Muscle of back (tissue), 13 donors: Measurements from ENCODE around the gene YARS1. TPM values are rescaled to one million over a fixed set of nuclear protein-coding genes. Genes with fewer than 3 reads are reported as not detected.

ENCODE experiments used
- DNase-seq, 3 donors: peaks; one replicate each; pipeline versions ENCODE4 v3.0.0 to v3.0.0-alpha.2; 2013
- long read RNA-seq, 9 donors: transcript quantifications; one replicate each; lab custom pipeline, GENCODE V29; 2026
- polyA plus RNA-seq, 10 donors: library from polyadenylated mRNA; unstranded; fragments of 120-200 nt; gene quantifications; one replicate each; pipeline ENCODE4 v1.2.1, GENCODE V29; 2013; ENCODE audit not compliant: insufficient read length in 10 of 10

The YARS1 gene
- polyA plus RNA-seq = 10 to 100 TPM; 35.6 to 57.0 (median 45.0) TPM
- long read RNA-seq, donor 1, partial matches to known transcripts = 0 of 4 reads
- long read RNA-seq, donor 1, other reads (novel, unspliced or antisense) = 0 of 4 reads
- long read RNA-seq, donor 2, partial matches to known transcripts = 0 of 2 reads
- long read RNA-seq, donor 2, other reads (novel, unspliced or antisense) = 0 of 2 reads
- long read RNA-seq, donor 3 = 0 reads
- long read RNA-seq, donor 4, transcript YARS-201 (13 exons, 3,238 nt) = major isoform, 6 of 8 reads
- long read RNA-seq, donor 4, partial matches to known transcripts = 0 of 8 reads
- long read RNA-seq, donor 4, other reads (novel, unspliced or antisense) = 0 of 8 reads
- long read RNA-seq, donor 5, transcript YARS-209 (2 exons, 2,178 nt) = major isoform, 5 of 12 reads
- long read RNA-seq, donor 5, partial matches to known transcripts = 0 of 12 reads
- long read RNA-seq, donor 5, other reads (novel, unspliced or antisense) = 0 of 12 reads
- long read RNA-seq, donor 6, transcript YARS-201 (13 exons, 3,238 nt) = major isoform, 5 of 8 reads
- long read RNA-seq, donor 6, partial matches to known transcripts = 0 of 8 reads
- long read RNA-seq, donor 6, other reads (novel, unspliced or antisense) = 0 of 8 reads
- long read RNA-seq, donor 7, transcript YARS-201 (13 exons, 3,238 nt) = major isoform, 5 of 6 reads
- long read RNA-seq, donor 7, partial matches to known transcripts = 0 of 6 reads
- long read RNA-seq, donor 7, other reads (novel, unspliced or antisense) = 0 of 6 reads
- long read RNA-seq, donor 8, partial matches to known transcripts = 0 of 4 reads
- long read RNA-seq, donor 8, other reads (novel, unspliced or antisense) = 0 of 4 reads
- long read RNA-seq, donor 9 = 0 reads

DNA sequence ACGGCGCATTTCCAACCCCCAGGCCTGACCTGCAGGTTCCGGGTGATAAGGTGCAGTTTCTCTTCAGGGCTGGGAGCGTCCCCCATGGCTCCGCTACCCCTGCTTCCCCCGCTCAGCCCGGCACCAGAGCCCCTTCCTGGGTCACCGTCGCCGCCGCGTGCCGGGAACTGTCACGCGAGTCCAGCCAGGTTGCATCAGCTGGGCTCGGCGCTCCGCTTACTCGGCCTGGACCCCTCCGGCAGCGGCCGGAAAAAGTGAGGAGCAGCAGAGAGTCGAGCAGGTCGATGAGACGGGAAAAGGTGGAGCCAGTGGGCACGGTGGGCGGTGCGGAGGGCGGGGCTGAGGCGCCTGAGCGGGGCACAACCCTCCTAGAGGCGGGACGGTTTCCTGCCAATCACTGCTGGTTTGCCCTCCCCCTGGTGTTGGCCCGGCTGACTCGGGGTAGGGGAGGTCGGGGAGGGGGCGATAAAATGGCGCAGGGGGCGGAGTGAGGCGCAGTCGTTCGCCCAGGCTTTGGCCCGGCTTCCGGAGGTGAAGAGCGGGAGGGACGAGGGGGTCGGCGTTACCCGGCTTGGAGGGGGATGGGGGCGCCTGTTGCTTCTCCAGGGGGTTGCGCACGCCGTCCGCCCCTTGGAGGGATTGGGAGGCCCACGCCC lies at the start of gene YARS1, which contains the start of gene S100PBP:
Gene YARS1 (minus strand): TSS at position 200 of the 656 bp plus-strand sequence. CDS start 114 bp downstream, at position 86.
Gene S100PBP (plus strand): TSS at position 495 of the 656 bp plus-strand sequence. CDS start 8,447 bp downstream, outside the sequence.
- peak; percentile 99 to 100 (median 99) for DNase-seq

DNA sequence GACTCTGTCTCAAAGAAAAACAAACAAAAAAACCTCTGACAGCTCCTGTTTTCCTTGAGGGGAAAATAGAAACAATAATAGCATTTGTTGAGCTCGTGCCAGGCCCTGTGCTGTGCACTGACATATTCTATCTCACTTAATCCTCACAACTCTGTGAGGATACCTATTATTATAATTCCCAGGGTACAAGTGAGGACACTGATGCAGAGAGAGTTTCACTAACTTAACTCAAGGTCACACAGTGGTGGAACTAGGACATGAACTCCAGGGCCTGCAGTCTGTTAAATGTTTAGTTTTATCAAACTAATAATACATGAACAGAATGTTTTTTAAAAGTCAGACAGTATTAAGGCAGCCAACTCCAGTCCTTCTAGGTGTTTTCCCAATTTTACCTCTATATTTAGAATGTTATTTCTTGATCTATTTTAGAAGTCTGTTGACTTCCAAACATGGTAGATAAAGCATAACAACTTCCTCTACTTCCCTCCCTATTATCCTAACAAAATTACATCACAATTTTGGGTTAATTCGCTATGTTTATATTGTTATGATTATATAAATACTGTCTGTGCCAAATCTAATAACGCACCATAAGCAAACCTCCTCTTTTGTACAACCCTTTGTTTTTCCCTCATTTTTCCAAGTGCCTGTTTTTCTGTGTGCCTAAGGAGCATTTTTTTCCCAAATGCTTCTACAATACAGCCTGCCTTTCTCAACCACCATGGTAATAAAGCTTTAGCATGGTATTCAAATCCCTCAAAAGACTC lies 48.7 kb upstream of the YARS1 start:
- no peak for DNase-seq

DNA sequence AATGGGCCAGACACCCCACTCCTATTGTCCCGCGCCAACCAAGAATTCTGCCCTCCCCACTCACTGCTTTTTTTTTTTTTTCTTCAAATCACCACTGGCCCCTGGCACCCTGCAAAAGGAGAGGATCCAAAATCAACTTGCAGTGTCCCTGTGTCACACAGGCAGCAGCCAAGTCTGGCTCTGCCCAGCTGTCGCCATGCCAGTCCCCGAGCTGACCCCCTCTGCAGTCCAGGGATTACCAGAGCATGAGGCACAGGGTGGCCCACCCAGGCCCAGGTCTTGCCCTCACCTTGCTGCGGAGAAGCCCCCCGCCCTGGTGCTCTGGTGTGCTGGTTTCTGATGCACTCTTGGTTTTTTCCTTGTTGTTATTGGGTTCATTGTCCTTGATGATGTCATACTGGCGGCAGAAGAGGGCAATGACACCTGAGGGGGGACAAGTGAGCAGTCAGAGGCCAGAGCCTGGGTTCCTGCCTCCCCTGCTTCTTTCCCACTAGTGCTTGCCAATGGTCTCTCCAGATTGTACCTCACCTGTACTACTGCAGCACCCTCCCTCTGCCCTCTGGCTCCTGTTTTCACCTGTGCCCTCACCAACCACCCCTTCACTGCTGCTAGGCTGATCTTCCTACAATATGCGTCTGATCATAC lies 47.3 kb upstream of the YARS1 start:
- DNase-seq = no peak

DNA sequence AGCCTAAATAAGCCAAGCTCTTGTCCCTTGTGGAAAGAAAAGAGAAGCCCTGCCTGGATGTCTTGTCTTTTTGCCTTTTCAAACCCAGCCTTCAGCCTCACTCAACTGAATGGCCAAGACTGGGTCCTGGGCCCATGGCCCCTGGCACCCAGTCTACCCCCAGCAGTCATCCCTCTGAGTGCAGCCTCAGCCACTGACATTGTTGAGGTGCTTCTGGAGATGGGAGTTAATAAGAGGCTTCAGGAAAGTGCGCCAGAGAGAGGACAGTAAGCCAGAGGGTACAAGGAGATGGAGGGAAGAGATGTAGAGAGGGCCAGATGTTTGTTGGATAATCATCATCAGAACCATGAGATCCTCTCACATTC lies 46.7 kb upstream of the YARS1 start:
- DNase-seq = no peak

DNA sequence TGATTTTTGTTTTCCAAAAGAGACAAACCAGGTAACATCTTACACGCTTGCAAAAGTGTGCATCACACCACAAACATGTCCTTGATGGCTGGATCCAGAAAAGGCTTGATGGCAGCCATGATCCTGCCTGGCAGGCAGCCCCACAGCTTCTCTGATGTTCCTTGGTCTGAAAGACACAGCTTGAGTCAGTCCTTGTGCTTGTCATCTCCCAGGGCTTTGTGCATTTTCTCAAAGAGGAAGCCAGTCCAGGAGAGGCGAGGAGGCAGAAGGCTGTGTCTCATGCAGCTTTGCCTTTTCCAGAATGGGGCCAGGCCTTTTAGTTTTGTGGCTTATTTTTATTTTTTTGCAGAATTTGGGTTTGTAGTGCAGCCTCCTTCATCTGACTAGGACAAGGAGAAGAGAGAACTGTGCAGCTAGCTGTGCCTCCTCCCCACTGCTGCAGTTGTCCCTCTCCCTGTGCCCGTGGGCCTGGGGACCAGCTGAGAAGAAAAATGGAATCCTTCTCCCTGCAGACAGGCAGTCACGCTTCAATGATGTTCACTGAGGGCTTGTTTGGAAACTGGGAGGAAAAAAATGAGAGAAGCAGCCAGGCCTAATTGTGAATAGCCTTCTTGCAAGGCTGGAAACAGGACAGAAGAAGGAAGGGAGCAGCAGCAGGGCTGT lies 46.2 kb upstream of the YARS1 start:
- DNase-seq = no peak

DNA sequence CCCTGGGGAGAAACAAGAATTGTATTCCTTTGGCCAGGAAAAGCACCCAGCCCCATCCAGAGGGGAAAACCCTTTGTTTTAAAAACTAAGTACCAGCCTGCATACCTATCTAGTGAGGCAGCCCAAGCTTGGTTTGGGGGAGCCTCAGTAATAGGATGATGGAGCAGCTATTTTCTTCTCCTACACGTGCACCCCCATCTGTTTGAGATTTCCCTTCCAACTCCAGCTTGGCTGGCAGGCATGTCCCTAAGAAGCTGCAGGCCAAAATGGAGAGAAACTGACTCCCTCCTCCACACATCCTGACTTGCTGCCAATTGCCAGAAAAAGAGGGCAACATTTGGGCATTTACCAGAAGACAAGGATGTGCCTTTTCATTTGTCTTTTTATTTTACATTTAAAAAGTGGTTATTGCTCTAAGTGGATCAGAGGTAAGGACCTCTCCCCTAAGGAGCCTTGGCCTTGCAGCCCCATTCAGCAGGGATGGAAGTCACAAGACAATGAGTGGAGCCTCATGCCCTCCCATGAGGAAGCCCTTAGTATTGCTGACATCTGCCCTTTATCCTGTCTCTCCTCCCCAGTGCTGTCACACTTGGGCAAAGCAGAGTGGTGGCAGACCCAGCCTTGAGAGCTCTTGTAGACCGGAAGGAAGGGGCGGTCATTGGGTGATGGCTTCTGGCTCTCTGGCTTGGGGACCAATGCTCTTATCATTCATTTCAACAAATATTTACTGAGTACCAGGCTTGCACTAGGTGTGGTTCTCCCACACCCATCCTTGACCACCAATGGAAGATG lies 44.9 kb upstream of the YARS1 start:
- no peak for DNase-seq

DNA sequence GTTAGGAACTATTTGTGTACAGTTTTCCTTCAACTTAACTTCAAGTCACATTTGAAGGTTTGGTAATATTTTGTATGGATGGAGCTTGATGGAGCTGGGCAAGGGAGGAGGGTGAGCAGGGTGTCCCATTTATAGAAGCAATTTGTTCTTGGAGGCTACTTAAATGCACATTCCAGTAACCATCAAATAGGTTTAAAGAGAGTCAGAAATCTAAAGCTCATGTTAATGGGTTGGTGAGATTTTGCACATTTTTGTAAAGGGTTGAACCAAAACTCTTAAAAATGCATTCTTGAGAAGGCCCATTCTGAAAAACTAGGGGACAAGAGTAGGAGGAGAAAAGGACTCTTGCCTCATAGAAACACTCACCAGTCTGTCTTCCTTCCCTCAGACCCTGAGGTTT lies 43.4 kb upstream of the YARS1 start:
- no peak for DNase-seq

DNA sequence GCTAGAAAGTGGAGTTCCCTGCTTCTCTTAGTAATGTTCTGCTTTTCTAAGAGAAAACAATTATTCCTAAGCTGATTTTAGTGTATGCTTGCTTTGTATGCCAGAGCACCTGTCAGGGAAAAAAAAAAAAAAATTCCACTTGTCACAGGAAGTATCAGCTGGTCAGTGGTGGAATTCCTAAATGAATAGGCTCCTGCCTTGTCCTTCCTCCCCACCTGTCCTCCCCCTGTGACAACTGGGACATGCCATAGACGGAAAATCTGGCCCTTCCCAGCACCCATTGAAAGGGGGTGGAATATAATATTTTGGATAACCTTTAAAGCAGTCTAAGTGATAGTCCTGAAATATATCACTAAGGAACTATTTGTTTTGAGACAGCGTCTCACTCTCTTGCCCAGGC lies 42.8 kb upstream of the YARS1 start:
- DNase-seq = no peak

DNA sequence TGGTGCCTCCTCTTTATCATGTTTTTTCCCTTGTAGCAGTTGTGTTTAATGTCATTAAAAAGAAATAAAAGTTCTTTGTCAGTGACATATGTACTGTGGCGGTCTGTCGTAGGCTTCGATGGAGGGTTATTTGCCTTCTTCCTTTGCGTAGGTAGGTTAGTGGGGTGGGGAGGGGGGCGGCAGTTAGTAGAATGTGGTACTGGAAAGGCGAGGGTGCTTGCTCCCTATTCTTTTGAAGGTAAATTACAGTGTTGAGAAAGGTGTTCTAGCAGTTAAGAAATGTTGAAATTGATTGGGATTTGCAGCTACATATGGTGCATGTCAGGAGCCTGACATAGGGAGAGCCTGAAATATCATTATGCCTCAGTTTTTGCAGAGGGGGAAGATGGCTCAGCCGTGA lies 41.6 kb upstream of the YARS1 start:
- no peak for DNase-seq

DNA sequence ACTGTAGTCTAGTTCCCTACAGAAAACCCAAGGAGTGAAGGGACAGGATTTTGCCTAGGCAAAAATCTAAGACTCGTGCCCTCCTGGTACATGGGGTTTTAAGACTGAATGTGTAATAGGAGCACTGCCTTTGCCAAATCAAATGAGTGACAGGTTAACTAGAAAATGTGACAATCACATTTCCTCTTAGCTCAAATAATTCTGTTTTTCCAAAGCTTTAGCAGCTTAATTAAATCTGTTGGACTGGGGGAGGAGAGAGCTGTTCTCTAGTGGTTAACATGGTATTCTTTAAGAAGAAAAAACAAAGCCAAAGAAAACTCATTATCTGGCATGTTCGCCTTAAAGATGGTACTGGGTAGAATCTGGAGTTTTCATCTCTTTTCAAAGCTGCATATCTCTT lies 41.0 kb upstream of the YARS1 start:
- no peak for DNase-seq

DNA sequence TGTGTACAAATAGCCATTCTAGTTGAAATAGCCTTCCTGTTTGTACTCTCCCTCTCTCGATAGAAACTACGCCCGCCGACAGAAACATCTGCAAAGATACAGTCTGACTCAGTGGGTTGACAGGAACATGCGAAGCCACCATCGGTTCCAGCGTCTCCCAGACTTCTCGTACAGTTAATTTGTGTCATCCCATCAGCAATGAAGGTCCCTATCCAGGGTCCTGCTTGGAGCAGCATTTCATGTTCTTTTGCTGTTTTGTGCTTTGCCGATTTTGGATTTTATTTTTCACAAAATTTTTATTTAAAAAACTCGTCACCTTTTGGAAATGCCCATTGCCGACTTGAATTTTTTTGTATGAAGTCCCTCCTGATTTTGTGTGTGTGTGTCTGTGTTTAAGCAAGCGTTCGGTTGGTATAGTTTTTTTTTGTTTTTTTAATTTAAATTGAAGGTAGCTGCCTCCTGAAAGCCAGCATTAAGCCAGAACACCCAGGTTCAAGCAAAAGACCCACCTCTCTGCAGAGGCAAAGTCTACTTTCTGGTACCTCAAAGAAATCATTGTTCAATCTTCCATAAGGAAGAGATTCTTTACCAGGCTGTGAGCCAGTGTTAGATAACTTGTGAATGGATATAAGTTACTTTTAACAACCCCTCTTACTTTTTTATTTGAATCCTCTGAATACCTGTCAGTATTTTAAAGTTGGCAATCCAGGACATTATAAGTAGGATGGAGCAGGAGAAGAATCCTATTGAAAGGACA lies 38.9 kb upstream of the YARS1 start:
- DNase-seq = no peak

DNA sequence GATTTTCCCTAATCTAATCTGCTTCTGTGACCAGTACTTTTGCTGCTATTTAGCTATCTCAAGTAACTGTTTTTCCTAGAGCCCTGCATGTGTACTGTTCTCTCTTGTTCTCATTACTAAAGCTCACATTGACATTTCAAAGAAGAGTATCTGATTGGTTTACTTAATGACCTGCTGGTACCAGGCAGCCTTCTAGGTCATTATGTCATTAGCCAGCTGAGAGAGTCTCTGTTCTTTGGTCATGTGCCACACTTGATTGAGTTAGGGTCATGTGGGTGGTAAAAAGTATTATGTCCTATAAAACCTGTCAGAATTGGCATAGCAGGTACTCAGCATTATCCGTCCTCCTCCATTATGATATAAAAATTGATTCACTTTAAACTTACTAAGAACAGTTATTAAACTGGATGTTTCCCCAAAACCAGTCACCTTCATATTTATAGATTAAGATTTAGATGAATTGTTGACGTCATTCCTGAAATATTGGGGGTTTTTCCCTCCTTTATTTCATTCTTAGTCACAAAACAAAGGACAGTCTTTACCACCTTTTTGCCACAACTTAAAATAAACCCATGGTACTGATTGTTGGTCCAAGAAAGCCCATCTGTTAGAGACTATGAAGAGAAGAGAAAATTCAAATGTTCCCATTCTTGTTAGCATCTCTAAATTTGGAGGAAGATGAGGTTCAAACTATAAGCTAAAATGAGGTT lies 31.4 kb upstream of the YARS1 start:
- no peak for DNase-seq

DNA sequence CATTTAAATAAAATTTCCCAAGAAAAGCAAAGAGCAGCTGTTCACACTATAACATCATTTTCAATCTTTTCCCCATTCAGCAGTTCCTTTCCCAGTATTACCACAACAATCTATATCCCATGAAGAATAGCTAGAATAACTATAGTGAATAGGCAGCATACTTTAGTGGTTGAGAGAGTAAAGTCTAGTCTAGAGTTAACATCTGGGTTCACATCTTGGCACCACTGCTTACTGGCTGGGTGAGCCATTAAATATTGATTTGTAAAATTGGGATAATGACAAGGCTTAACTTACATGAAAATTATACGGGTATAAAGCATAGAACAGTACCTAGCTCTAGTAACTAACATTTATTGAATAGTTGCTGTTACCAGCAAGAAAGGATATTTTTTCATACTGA lies 14.7 kb upstream of the YARS1 start:
- no peak for DNase-seq

DNA sequence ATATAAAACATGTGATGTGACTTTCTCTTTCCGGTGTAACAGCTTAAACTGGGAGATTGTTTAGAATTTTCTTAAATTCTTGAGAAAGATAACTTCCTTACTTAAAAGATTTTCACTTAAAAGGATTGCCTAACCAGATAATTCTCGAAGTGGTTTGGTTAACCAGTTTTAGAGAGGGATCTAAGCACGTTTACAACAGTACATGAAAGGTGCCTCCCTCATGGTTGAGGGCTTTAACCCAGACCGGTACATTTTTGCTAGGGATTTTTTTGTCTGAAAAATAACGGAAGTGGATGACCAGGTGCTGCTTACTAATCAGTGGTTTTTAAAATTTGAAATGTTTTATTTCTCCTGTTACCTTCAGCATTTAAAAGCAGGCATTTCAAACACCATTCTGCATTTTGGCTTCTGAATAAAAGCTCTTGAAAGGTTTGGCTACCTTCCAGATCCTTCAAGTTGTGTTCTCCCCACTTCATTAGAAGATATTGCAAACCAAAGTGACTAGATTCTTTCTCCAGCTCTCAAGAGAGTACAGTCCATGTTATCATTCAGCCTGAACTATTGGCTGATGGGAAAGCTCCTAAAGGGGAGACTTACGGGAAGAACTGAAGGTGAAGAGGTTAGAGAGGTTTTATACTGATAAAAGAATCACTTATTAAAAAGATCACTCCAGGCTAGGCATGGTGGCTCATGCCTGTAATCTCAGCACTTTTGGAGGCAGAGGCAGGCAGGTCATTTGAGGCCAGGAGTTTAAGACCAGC lies 13.1 kb upstream of the YARS1 start:
- no peak for DNase-seq

DNA sequence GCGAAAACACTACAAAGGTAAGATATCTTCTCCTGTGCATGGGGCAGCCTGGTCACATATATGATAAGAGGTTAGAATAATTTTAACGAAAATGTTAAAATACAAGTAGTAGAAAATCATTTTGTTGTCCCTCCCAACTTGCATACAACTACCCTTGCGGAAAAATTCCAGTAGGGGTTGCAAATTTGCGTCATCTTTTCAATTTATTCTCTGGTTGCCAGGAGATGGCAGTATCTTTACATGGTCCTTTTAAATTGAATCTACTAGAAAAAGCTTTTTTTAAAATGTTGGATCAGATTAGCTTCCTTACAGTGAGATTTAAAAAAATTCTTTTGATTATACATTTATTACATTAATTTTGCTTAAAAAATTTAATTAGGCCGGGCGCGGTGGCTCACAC lies 11.2 kb upstream of the YARS1 start:
- peak; percentile 21 to 61 (median 36) for DNase-seq

DNA sequence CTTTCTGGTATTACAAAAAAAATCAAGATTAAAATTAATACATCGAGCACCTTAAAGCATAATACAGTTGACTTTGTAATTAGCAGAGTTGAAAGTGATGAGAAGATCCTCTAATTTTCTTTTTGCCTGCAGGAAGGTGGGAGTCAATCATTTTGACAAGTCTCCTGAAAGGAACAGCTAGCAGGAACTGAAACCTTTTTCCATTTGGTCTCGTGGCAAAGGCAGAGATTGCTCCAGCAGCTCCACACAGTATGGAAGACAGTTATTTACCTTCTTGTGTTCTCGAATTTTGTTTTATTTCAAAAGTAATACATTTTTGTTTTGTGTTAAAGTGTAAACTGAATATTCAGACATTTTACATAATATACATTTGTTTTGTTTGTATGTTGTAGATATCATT lies 8.0 kb upstream of the YARS1 start:
- DNase-seq = no peak

DNA sequence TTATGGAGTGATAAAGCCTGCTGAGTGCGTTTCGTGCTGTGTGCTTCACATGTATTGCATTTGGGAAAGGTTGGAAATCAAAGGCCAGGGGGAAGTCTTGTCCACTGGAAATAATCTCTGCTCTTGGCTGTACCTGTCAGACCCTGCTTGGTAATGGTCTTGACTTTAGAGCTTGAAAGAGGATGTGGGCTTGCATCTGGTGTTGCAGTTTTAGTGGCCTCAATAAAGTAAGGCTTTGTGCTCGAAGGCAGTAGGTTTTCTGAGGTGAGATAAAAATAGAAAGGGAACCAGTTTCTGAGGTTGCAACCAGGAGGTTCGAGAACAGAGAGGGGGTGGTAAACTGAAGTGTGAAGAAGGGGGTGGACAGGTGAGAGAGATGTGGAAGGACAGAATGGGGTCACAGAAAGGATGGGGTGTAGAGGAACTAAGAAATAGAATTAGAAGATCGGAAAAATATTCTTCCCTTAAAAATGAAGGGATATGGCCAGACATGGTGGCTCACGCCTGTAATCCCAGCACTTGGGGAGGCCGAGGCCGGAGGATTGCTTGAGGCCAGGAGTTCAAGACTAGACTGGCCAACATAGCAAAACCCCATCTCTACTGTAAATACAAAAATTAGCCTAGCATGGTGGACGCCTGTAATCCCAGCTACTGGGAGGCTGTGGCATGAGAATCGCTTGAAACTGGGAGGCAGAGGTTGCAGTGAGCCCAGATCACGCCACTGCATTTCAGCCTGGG lies 1.8 kb upstream of the YARS1 start:
- DNase-seq = peak in 1 of 3 donors; percentile 7
